ENCODE data around the gene METTL1.

DNA sequence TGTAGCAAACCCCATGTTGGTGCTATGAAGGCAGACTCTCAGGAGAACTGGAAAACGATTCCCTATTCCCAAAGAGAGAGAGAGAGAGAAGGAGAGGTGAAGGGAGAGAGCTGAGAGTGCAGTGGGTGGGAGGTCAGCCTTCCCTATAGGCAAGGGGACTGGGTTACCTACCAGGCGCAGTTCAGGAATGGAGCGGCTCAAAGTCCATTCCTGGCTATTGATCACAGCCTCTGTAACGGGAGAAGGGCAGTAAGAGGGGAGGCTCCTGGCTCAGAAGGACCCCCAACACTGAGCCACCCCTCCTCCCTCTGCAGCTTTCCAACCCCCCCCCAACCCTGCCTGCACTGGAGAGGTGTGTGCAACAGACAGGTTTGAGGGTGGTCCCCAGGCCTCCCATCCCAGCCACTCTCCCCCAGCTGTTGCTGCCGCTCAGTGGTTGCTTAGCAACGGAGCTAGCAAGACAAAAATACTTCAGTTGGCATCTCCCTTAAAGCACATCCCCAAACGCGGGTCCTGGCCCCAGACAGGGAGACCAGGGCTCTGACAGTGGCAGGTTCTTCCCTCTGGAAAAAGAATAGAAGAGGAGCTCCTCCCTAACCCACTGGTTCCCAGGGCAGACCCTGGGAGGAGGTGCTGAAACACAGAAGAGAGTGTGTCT, 36.6 kb downstream of the METTL1 start:
- TF ChIP-seq, protein P1, sequence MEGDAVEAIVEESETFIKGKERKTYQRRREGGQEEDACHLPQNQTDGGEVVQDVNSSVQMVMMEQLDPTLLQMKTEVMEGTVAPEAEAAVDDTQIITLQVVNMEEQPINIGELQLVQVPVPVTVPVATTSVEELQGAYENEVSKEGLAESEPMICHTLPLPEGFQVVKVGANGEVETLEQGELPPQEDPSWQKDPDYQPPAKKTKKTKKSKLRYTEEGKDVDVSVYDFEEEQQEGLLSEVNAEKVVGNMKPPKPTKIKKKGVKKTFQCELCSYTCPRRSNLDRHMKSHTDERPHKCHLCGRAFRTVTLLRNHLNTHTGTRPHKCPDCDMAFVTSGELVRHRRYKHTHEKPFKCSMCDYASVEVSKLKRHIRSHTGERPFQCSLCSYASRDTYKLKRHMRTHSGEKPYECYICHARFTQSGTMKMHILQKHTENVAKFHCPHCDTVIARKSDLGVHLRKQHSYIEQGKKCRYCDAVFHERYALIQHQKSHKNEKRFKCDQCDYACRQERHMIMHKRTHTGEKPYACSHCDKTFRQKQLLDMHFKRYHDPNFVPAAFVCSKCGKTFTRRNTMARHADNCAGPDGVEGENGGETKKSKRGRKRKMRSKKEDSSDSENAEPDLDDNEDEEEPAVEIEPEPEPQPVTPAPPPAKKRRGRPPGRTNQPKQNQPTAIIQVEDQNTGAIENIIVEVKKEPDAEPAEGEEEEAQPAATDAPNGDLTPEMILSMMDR (IDR thresholded peaks at IDR 0.05 in 4 of 5, conservative IDR thresholded peaks at IDR 0.05 in 1 of 5): no peak
- TF ChIP-seq POLR2A (IDR thresholded peaks at IDR 0.05): no peak
